Adrenal gland (tissue), 12 donors: Measurements from ENCODE around the gene CFAP299. TPM values are rescaled to one million over a fixed set of nuclear protein-coding genes. Genes with fewer than 3 reads are reported as not detected.

Source experiments
- DNase-seq, 7 donors: peaks; one replicate each; pipeline ENCODE4 v3.0.0-alpha.2; 2019 to 2020
- H3K27ac ChIP-seq, 5 donors: fragments of 200-600 bp; sonication (generic) in 4 of 5; 1 replicate in 3 of 5; 2 replicates in 2 of 5; pipeline versions ENCODE4 v1.5.1 to v1.8.0; 2016 to 2020; ENCODE audit warnings: mild to moderate bottlenecking in 1 of 5
- H3K27me3 ChIP-seq: fragments of 200-600 bp; 2 replicates; pipeline ENCODE4 v1.8.0; 2021
- H3K36me3 ChIP-seq, 2 donors: fragments of 200-600 bp; replicated peaks in 1 of 2; 1 replicate in 1 of 2; 2 replicates in 1 of 2; pipeline versions ENCODE4 v1.5.1 to v1.8.0; 2018 to 2022
- H3K4me1 ChIP-seq, 2 donors: fragments of 200-600 bp; replicated peaks in 1 of 2; 1 replicate in 1 of 2; 2 replicates in 1 of 2; pipeline versions ENCODE4 v1.5.1 to v1.8.0; 2018 to 2021
- H3K4me3 ChIP-seq, 4 donors: fragments of 200-600 bp; sonication (generic) in 3 of 4; one replicate each; pipeline ENCODE4 v1.5.1; 2016 to 2018
- H3K9me3 ChIP-seq, 3 donors: fragments of 200-600 bp; sonication (generic) in 1 of 3; replicated peaks in 1 of 3; 1 replicate in 2 of 3; 2 replicates in 1 of 3; pipeline versions ENCODE4 v1.5.1 to v1.8.0; 2016 to 2021
- POLR2A ChIP-seq, 2 donors: fragments of 450-650 bp; IDR thresholded peaks; one replicate each; pipeline ENCODE4 v1.6.1; 2017; ENCODE audit warnings: antibody characterized with exemption in 2 of 2, mild to moderate bottlenecking in 2 of 2, moderate library complexity in 1 of 2
- whole genome bisulfite sequencing, 4 donors: extraction: QIAGEN DNeasy Blood & Tissue Kit in 2 of 4; methylation state at CpG; one replicate each; pipeline versions ENCODE4 v1.1.5 to v1.1.7; 2013 to 2017; 5-methylcytosine and 5-hydroxymethylcytosine counted together
- intact Hi-C, 2 donors: fragments of 100-400 bp; cut with DNase I; formaldehyde crosslinking; loops; one replicate each; pipeline versions ENCODE4 v1.14.1 to v1.15.0; 2022 to 2023
- polyA plus RNA-seq, 3 donors: library from polyadenylated mRNA; stranded (reverse); fragments of 200-250 nt in 2 of 3; fragments of 350-450 nt in 1 of 3; fragmentation: Illumina TruSeq in 1 of 3; extraction: RNeasy Lipid Tissue Mini Kit (QIAGEN cat#74804) in 1 of 3; gene quantifications; one replicate each; pipeline ENCODE4 v1.2.3, GENCODE V29; 2013 to 2014
- total RNA-seq, 9 donors: library from RNA; depleted of rRNA in 4 of 9; stranded (reverse); fragments of >200 nt in 4 of 9; fragments of 120-200 nt in 1 of 9; fragmentation: NEBNext Ultra II Directional in 1 of 9; extraction: Animal tissue kit (Norgen Biotek cat#: 25700) in 1 of 9; gene quantifications; one replicate each; pipeline versions ENCODE4 v1.1.0 to v1.2.4, GENCODE V29; 2013 to 2023
- TF ChIP-seq, protein P1 (sequence below), 6 experiments: fragments of 450-650 bp in 4 of 6; fragments of 200-600 bp in 2 of 6; sonication (generic) in 1 of 6; IDR thresholded peaks; 1 replicate in 5 of 6; 2 replicates in 1 of 6; pipeline versions ENCODE4 v1.5.1 to v1.8.0; 2016 to 2021; ENCODE audit warnings: antibody characterized with exemption in 6 of 6, mild to moderate bottlenecking in 2 of 6, moderate library complexity in 1 of 6
- donor health status: healthy with polysubstance abuse.
- donor health status: Bipolar disorder and iron deficiency.
- donor health status: DM: yes; HTN: yes; CAD: no.
- donor health status: DM: no; HTN: no; CAD: no.
- donor health status: DM: no; HTN: no; CAD: no.
- donor health status: DM: yes; HTN: yes; CAD: no.

The CFAP299 gene
- total and polyA plus RNA-seq, 12 donors, result not detected

DNA sequence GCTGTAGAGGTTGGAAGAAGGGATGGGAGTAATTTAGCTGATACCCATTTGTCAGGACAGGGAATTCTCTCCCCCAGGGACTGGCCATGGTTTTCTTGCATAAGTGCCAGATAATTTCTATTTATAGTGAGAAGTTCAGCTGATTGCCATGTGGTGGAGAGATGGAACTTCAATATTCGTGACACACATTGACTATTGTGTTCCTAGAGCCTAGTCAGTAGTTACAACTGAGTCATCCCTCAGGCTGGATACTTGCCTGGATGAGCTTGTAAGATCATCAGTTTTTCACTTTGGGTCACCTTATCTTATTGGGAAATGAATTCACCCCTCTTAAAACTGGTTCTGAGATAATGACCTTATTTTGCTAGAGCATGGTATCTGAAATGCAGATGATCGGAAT is 32.2 kb downstream of the CFAP299 start:
- Histone ChIP-seq H3K4me1 (no peaks in the 10 kb centered on the region), H3K36me3 (no peaks in the 10 kb centered on the region), H3K9me3 (no peaks in the 10 kb centered on the region), H3K4me3 (no peak overlapping the region), H3K27ac (no peak overlapping the region), H3K27me3 (no peaks in the 10 kb centered on the region)
- TF ChIP-seq, protein P1, sequence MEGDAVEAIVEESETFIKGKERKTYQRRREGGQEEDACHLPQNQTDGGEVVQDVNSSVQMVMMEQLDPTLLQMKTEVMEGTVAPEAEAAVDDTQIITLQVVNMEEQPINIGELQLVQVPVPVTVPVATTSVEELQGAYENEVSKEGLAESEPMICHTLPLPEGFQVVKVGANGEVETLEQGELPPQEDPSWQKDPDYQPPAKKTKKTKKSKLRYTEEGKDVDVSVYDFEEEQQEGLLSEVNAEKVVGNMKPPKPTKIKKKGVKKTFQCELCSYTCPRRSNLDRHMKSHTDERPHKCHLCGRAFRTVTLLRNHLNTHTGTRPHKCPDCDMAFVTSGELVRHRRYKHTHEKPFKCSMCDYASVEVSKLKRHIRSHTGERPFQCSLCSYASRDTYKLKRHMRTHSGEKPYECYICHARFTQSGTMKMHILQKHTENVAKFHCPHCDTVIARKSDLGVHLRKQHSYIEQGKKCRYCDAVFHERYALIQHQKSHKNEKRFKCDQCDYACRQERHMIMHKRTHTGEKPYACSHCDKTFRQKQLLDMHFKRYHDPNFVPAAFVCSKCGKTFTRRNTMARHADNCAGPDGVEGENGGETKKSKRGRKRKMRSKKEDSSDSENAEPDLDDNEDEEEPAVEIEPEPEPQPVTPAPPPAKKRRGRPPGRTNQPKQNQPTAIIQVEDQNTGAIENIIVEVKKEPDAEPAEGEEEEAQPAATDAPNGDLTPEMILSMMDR (IDR thresholded peaks at IDR 0.05), result no peak
- TF ChIP-seq POLR2A (IDR thresholded peaks at IDR 0.05), result no peak
- no peak for DNase-seq
- 60 to 71% (median 61%) methylated on average over 2 of the region's 2 CpGs for WGBS, 4 donors
- intact Hi-C loops, result loop anchor here in 1 of 2 donors (5.0 kb wide), 1 partner anchor 625 kb away; no protein-coding TSS in a partner anchor

DNA sequence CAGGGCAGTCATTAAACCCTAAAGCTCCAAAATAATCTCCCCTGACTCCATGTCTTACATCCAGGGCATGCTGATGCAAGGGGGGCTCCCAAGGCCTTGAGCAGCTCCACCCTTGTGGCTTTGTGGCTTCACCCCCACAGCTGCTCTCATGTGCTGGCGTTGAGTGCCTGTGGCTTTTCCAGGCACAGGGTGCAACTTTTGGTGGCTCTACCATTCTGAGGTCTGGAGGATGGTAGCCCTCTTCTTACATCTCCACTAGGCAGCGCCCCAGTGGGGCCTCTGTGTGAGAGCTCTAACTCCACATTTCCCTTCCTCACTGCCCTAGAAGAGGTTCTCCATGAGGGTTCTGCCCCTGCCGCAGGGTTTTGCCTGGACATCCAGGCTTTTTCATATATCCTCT is 35.1 kb downstream of the CFAP299 start:
- intact Hi-C loops, result loop anchor here in 1 of 2 donors (5.0 kb wide), 1 partner anchor 617 kb away; no protein-coding TSS in a partner anchor
- TF ChIP-seq, protein P1 (IDR thresholded peaks at IDR 0.05), result no peak
- no peak for TF ChIP-seq POLR2A (IDR thresholded peaks at IDR 0.05)
- Histone ChIP-seq H3K27ac (no peak overlapping the region), H3K27me3 (no peaks in the 10 kb centered on the region), H3K9me3 (no peaks in the 10 kb centered on the region), H3K36me3 (no peaks in the 10 kb centered on the region), H3K4me3 (no peak overlapping the region), H3K4me1 (no peaks in the 10 kb centered on the region)
- WGBS, 4 donors, result 67 to 100% (median 86%) methylated on average over 1 to 3 of the region's 3 CpGs
- no peak for DNase-seq

DNA sequence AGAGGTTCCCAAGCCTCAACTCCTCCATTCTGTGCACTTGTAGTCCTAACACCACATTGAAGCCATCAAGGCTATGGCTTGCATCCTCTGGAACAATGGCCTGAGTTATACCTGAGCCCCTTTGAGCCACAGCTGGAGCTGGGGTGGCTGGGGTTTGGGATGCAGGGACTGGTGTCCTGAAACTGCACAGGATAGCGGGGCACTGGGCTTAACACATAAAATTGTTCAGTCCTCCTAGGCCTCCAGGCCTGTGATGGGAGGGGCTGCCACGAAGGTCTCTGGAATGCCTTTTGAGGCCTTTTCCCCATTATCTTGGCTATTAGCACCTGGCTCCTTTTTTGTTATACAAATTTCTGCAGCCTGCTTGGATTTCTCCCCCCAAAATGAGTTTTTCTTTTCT is 35.5 kb downstream of the CFAP299 start:
- H3K27me3 ChIP-seq, result no peaks in the 10 kb centered on the region
- H3K4me3 ChIP-seq, result no peak overlapping the region
- intact Hi-C loops, result loop anchor here in 1 of 2 donors (5.0 kb wide), 1 partner anchor 616 kb away; no protein-coding TSS in a partner anchor
- no peaks in the 10 kb centered on the region for H3K9me3 ChIP-seq
- H3K36me3 ChIP-seq, result no peaks in the 10 kb centered on the region
- no peak overlapping the region for H3K27ac ChIP-seq
- H3K4me1 ChIP-seq, result no peaks in the 10 kb centered on the region
- no peak for DNase-seq
- no peak for TF ChIP-seq POLR2A (IDR thresholded peaks at IDR 0.05)
- TF ChIP-seq, protein P1 (IDR thresholded peaks at IDR 0.05), result no peak
- WGBS, 4 donors, result 75 to 92% (median 85%) methylated on average over 2 of the region's 2 CpGs

DNA sequence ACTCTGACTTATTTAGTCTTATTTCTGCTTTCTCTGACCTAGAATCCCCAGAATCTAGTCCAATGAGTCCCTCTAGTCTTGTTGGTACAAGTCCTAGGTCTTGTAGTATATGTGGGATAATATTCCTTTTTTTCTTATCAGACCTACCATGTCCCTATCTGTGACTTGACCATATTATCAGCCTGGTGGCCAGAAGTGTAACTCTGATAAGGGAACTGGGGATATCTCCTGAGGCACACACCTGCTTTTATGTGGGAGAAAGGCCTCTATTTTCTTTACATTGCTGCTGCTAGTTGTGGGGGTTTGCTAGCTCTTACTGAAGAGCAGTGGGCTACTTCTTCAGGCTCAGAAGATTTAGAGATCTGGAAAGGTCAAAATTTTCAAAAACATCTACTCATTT is 38.6 kb downstream of the CFAP299 start:
- H3K9me3 ChIP-seq, result no peaks in the 10 kb centered on the region
- H3K4me3 ChIP-seq, result no peak overlapping the region
- no peak for DNase-seq
- no peak overlapping the region for H3K27ac ChIP-seq
- no peaks in the 10 kb centered on the region for H3K27me3 ChIP-seq
- H3K4me1 ChIP-seq, result no peaks in the 10 kb centered on the region
- no peaks in the 10 kb centered on the region for H3K36me3 ChIP-seq
- intact Hi-C loops, result loop anchor here in 1 of 2 donors (5.0 kb wide), 1 partner anchor 613 kb away; no protein-coding TSS in a partner anchor
- TF ChIP-seq POLR2A (IDR thresholded peaks at IDR 0.05), result no peak
- TF ChIP-seq, protein P1 (IDR thresholded peaks at IDR 0.05), result no peak
